Neural cell (in vitro differentiated cells): ENCODE results near the gene DLG5.

Experiments used
- SMC3 ChIP-seq: fragments of 450-650 bp; conservative IDR thresholded peaks from 2 replicates; pipeline ENCODE4 v1.6.1; 2014; ENCODE audit warnings: antibody characterized with exemption, mild to moderate bottlenecking, moderate library complexity; ENCODE audit not compliant: poor library complexity
- TAF1 ChIP-seq: IDR thresholded peaks from 2 replicates; pipeline ENCODE4 v1.6.1; 2012; ENCODE audit warnings: low read depth
- TF ChIP-seq, protein P1 (sequence below): fragments of 450-650 bp; IDR thresholded peaks from 2 replicates; pipeline ENCODE4 v1.5.1; 2014; ENCODE audit warnings: antibody characterized with exemption, mild to moderate bottlenecking, moderate library complexity; ENCODE audit not compliant: poor library complexity, severe bottlenecking

GRCh38 chr10:77905781-77906180, 20.8 kb downstream of the DLG5 start:
- TF ChIP-seq SMC3 (no peak), TAF1 (no peak)
- TF ChIP-seq, protein P1, sequence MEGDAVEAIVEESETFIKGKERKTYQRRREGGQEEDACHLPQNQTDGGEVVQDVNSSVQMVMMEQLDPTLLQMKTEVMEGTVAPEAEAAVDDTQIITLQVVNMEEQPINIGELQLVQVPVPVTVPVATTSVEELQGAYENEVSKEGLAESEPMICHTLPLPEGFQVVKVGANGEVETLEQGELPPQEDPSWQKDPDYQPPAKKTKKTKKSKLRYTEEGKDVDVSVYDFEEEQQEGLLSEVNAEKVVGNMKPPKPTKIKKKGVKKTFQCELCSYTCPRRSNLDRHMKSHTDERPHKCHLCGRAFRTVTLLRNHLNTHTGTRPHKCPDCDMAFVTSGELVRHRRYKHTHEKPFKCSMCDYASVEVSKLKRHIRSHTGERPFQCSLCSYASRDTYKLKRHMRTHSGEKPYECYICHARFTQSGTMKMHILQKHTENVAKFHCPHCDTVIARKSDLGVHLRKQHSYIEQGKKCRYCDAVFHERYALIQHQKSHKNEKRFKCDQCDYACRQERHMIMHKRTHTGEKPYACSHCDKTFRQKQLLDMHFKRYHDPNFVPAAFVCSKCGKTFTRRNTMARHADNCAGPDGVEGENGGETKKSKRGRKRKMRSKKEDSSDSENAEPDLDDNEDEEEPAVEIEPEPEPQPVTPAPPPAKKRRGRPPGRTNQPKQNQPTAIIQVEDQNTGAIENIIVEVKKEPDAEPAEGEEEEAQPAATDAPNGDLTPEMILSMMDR, result no peak
